Fibroblast of the aortic adventitia (primary cell): ENCODE measurements around the gene UNC13A. TPM values are rescaled to one million over a fixed set of nuclear protein-coding genes. Genes with fewer than 3 reads are reported as not detected.

Experiments
- DNase-seq: peaks from one replicate; pipeline ENCODE4 v3.0.0-alpha.2; 2010; ENCODE audit warnings: low read depth
- H3K4me3 ChIP-seq: 2 replicates; pipeline ENCODE4 v1.5.1; 2011; ENCODE audit warnings: low read depth, mild to moderate bottlenecking, control low read depth, low read length, moderate library complexity
- total RNA-seq: library from RNA; depleted of rRNA; stranded (reverse); fragments of >200 nt; gene quantifications from 2 replicates; pipeline ENCODE4 v1.2.3, GENCODE V29; 2012; ENCODE audit warnings: low replicate concordance
- TF ChIP-seq, protein P1 (sequence below): IDR thresholded peaks from 2 replicates; pipeline ENCODE4 v1.5.1; 2011; ENCODE audit warnings: mild to moderate bottlenecking, low read length, control low read depth, inconsistent platforms; ENCODE audit not compliant: insufficient read depth

The UNC13A gene
- total RNA-seq, 1 donor: 0.27 TPM

DNA sequence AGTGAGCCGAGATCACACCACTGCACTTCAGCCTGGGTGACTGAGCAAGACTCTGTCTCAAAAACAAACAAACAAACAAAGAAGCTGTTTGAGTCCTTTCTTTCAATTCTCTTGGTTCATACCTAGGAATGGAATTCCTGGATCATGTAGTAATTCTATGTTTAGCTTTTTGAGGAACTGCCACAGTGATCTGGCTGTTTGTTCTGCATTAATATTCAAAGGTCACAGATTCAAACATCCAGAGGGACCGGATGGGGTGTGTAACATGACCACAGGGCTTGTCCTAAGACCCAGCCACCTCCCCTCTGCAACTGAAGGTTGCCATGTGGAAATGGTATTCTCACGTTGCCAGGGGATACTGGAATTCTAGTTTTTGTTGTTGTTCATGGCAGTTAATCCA, 122.5 kb downstream of the UNC13A start:
- no peak overlapping the region for H3K4me3 ChIP-seq
- TF ChIP-seq, protein P1, sequence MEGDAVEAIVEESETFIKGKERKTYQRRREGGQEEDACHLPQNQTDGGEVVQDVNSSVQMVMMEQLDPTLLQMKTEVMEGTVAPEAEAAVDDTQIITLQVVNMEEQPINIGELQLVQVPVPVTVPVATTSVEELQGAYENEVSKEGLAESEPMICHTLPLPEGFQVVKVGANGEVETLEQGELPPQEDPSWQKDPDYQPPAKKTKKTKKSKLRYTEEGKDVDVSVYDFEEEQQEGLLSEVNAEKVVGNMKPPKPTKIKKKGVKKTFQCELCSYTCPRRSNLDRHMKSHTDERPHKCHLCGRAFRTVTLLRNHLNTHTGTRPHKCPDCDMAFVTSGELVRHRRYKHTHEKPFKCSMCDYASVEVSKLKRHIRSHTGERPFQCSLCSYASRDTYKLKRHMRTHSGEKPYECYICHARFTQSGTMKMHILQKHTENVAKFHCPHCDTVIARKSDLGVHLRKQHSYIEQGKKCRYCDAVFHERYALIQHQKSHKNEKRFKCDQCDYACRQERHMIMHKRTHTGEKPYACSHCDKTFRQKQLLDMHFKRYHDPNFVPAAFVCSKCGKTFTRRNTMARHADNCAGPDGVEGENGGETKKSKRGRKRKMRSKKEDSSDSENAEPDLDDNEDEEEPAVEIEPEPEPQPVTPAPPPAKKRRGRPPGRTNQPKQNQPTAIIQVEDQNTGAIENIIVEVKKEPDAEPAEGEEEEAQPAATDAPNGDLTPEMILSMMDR: no peak
- no peak for DNase-seq

DNA sequence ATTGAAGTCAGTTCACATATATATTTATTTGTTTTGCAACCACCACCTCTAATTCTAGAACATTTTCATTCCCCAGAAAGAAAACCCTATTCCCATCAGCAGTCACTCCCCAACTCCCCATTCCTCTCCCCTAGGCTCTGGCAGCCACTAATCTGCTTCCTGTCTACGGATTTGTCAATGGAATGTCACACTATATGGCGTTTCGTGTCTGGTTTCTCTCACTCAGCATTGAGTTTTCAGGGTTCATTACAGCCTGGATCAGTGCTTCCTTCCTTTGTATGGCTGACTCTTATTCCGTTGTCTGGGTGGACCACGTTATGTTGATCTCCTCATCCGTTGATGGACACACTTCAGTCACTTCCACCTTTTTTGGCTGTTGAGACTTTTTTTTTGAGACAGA, 123.4 kb downstream of the UNC13A start:
- DNase-seq: no peak
- TF ChIP-seq, protein P1: no peak
- H3K4me3 ChIP-seq: no peak overlapping the region

DNA sequence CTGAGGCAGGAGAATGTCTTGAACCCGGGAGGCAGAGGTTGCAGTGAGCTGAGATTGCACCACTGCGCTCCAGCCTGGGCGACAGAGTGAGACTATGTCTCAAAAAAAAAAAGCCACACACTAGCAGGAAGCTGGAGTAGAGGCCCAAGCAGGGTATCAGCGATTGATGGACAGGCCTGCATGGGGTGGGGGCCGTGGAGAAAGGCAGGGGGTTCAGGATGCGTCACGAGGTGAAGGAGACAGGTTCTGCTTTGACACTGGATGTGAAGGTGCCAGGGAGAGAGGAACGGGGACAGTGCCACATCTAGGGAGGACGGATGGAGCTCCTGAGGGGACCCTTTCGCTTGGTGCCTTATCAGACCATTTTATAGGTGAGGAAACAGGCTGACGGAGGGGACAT, 125.6 kb downstream of the UNC13A start:
- DNase-seq: no peak
- H3K4me3 ChIP-seq: no peak overlapping the region
- TF ChIP-seq, protein P1: no peak

DNA sequence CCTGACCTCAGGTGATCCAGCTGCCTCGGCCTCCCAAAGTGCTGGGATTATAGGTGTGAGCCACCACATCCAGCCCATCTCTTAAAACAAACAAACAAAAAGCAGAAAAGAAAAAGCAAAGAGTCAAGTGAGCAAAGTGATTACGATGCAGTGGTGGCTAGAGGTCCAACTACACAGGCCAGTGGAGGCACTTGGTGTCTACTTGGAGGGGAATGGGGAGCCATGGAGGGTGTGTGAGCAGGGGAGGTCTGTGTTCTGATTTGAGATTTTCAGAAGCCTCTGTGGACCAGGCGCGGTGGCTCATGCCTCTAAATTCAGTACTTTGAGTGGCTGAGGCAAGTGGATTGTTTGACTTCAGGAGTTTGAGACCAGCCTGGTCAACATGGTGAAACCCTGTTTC, 126.1 kb downstream of the UNC13A start:
- TF ChIP-seq, protein P1: no peak
- H3K4me3 ChIP-seq: no peak overlapping the region
- no peak for DNase-seq

GRCh38 chr19:17560205-17560595, 128.0 kb downstream of the UNC13A start:
- TF ChIP-seq, protein P1: no peak
- DNase-seq: peak; percentile 94
- no peak overlapping the region for H3K4me3 ChIP-seq

DNA sequence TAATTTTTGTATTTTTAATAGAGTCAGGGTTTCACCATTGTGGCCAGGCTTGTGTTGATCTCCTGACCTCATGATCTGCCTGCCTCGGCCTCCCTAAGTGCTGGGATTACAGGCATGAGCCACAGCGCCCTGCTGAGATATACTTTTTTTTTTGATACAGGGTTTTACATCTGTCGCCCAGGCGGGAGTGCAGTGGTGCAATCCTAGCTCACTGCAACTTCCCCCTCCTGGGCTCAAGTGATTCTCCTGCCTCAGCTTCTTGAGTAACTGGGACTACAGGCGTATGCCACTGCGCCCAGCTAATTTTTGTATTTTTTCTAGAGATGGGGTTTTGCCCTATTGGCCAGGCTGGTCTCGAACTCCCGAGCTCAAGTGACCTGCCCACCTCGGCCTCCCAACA, 130.7 kb downstream of the UNC13A start:
- TF ChIP-seq, protein P1: no peak
- no peak overlapping the region for H3K4me3 ChIP-seq
- DNase-seq: no peak

DNA sequence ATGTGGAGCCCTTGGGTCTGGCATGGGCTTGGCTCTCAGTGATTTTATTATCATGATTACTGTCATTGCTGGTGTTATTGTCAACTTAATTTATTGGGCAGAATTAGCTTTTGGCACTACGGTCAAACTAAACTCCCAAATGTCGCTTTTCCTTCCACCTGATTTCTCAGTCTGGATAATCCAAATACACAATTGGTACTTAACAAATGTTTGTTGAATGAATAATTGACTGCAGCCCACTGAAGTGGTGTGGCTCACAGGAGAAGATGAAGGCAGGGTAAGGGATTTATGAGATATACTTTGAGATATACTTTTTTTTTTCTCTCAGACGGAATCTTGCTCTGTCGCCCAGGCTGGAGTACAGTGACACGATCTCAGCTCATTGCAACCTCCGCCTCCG, 131.2 kb downstream of the UNC13A start:
- no peak for DNase-seq
- TF ChIP-seq, protein P1: no peak
- peak overlapping the region; percentile 84 for H3K4me3 ChIP-seq
